ENCODE data around the gene EPS15. TPM values are rescaled to one million over a fixed set of nuclear protein-coding genes. Genes with fewer than 3 reads are reported as not detected.

The EPS15 gene
- total RNA-seq, 1 experiment from 2014 or later, result 54.4 TPM

GRCh38 chr1:51385776-51386175 is 133.3 kb downstream of the EPS15 start:
- no peak overlapping the region for H3K4me3 ChIP-seq (ENCODE audit: low read depth in 2 of 2, low read length in 2 of 2)
- intact Hi-C loops (cut with micrococcal nuclease; ENCODE audit: unreplicated experiment), result no loop called here
- BruUV-seq (replicated peaks), result no TSS peak
- ChIA-PET CTCF (no interaction called here), POLR2A (interaction anchor here (0.6 kb wide), 1 partner anchor 460 kb away, joined by 4 read pairs; no protein-coding TSS in a partner anchor)
- peaks cover 4% of the 10 kb centered on the region; the same call in 1 of the 2 replicates for H3K9me3 ChIP-seq (ENCODE audit: control insufficient read depth, insufficient read depth, low read depth, low read length)
- H3K36me3 ChIP-seq (ENCODE audit: control insufficient read depth, insufficient read depth, low read length), result no peaks in the 10 kb centered on the region; the same call in 1 of the 2 replicates
- no peaks in the 10 kb centered on the region for H3K4me1 ChIP-seq (ENCODE audit: control insufficient read depth, insufficient read depth, low read length)
- H3K27me3 ChIP-seq (ENCODE audit: control insufficient read depth, insufficient read depth, low read length), result no peaks in the 10 kb centered on the region
- H3K27ac ChIP-seq (ENCODE audit: low read length), result no peak overlapping the region
- DNase-seq (ENCODE audit: low read depth, low spot score), result no peak
- in situ Hi-C loops (cut with HindIII; ENCODE audit: low pct_unique_long_range_greater_than_20kb, low sequenced_read_pairs), result no loop called here
- TF ChIP-seq REST (IDR thresholded peaks at IDR 0.05; ENCODE audit: insufficient read depth in 1 of 2, low read depth in 2 of 2, low read length in 1 of 2) (no peak), POLR2AphosphoS5 (IDR thresholded peaks at IDR 0.05; ENCODE audit: low read depth, low read length) (no peak), SIN3A (IDR thresholded peaks at IDR 0.05; ENCODE audit: borderline replicate concordance, insufficient read depth, low read depth, low read length) (no peak)
- TF ChIP-seq, protein P1, sequence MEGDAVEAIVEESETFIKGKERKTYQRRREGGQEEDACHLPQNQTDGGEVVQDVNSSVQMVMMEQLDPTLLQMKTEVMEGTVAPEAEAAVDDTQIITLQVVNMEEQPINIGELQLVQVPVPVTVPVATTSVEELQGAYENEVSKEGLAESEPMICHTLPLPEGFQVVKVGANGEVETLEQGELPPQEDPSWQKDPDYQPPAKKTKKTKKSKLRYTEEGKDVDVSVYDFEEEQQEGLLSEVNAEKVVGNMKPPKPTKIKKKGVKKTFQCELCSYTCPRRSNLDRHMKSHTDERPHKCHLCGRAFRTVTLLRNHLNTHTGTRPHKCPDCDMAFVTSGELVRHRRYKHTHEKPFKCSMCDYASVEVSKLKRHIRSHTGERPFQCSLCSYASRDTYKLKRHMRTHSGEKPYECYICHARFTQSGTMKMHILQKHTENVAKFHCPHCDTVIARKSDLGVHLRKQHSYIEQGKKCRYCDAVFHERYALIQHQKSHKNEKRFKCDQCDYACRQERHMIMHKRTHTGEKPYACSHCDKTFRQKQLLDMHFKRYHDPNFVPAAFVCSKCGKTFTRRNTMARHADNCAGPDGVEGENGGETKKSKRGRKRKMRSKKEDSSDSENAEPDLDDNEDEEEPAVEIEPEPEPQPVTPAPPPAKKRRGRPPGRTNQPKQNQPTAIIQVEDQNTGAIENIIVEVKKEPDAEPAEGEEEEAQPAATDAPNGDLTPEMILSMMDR (IDR thresholded peaks at IDR 0.05), result no peak
- no peak for ATAC-seq

DNA sequence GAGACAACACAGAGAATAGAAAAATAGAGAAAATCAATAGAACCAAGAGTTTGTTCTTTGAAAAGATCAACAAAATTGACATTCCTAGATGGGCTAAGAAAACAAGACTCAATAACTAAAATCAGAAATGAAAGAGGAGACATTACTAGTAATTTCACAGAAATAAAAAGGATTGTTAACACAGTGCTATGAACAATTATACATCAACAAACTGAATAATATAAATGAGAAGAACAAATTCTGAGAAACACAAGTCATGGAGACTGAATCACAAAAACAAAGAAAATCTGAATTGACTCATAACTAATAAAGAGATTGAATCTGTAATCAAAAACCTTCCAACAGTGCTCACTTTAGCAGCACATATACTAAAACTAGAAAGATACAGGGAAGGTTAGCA is 137.1 kb downstream of the EPS15 start:
- Histone ChIP-seq H3K27me3 (ENCODE audit: control insufficient read depth, insufficient read depth, low read length) (no peaks in the 10 kb centered on the region), H3K9me3 (ENCODE audit: control insufficient read depth, insufficient read depth, low read depth, low read length) (peaks cover 4% of the 10 kb centered on the region; the same call in 1 of the 2 replicates), H3K27ac (ENCODE audit: low read length) (no peak overlapping the region), H3K4me3 (ENCODE audit: low read depth in 2 of 2, low read length in 2 of 2) (no peak overlapping the region), H3K4me1 (ENCODE audit: control insufficient read depth, insufficient read depth, low read length) (no peaks in the 10 kb centered on the region), H3K36me3 (ENCODE audit: control insufficient read depth, insufficient read depth, low read length) (no peaks in the 10 kb centered on the region; the same call in 1 of the 2 replicates)
- DNase-seq (ENCODE audit: low read depth, low spot score) (no peak), ATAC-seq (no peak)
- POLR2A ChIA-PET, result no interaction called here
- BruUV-seq (replicated peaks), result no TSS peak
- CTCF ChIA-PET, result no interaction called here
- TF ChIP-seq REST (IDR thresholded peaks at IDR 0.05; ENCODE audit: insufficient read depth in 1 of 2, low read depth in 2 of 2, low read length in 1 of 2), result no peak
- in situ Hi-C loops (cut with HindIII; ENCODE audit: low pct_unique_long_range_greater_than_20kb, low sequenced_read_pairs) (no loop called here), intact Hi-C loops (cut with micrococcal nuclease; ENCODE audit: unreplicated experiment) (no loop called here)

Data from Panc1 (cell line).